ENCODE measurements around the gene MAP4K2. TPM values are rescaled to one million over a fixed set of nuclear protein-coding genes. Genes with fewer than 3 reads are reported as not detected.

The MAP4K2 gene
- polyA plus RNA-seq, 1 of the 3 experiments (the other 2 are of a cell fraction), result 20.0 TPM

DNA sequence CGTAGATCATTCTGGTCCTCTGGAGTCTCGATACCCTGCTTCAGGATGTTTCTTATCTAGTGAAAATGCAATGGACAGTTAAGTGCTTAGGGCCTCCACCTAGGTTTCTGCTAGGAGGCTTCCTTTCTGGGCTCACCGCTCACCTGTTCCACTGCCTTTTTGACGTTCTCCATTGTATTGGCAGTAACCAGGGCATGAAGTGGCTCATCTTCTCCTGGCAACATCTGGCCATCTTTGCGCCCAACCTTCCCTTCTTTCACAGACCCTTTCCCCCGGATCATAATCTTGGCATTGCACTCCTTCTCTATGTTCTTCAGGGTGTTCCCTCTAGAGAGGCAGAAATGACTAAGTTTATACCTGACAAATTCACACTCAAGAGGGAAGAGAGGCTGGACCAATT, 33.7 kb downstream of the MAP4K2 start:
- Histone ChIP-seq H3K27me3 (ENCODE audit: insufficient read depth) (no peaks in the 10 kb centered on the region), H4K20me1 (ENCODE audit: insufficient read depth) (peaks cover 88% of the 10 kb centered on the region), H3K79me2 (ENCODE audit: insufficient read depth) (peaks cover 78% of the 10 kb centered on the region), H3K4me3 (ENCODE audit: low read depth in 2 of 2, low read length in 1 of 2) (no peak overlapping the region), H3F3A (replicated peaks; ENCODE audit: insufficient read depth) (peaks cover 43% of the 10 kb centered on the region), H2AFZ (ENCODE audit: low read depth) (no peak overlapping the region), H3K9me2 (no peaks in the 10 kb centered on the region), H3K4me2 (no peak overlapping the region), H3K27ac (ENCODE audit: low read depth in 2 of 2, low read length in 1 of 2) (0 out of 4 replicates have a peak overlapping the region, but pooled peaks of 1 of the 2 experiments have one; percentile 3), H3K9me3 (no peaks in the 10 kb centered on the region), H3K36me3 (replicated peaks in 1 of 2; ENCODE audit: control insufficient read depth in 1 of 2, insufficient read depth in 2 of 2, low read length in 1 of 2) (peaks cover 87 to 96% of the 10 kb centered on the region in 2 experiments), H3K4me1 (ENCODE audit: control insufficient read depth in 1 of 2, insufficient read depth in 2 of 2, low read depth in 1 of 2, low read length in 1 of 2) (peaks cover 0 to 3% of the 10 kb centered on the region in 2 experiments; a peak in 3 of 4 replicates), H3K9ac (no peak overlapping the region)
- 98% methylated on average over 6 of the region's 6 CpGs for WGBS (ENCODE audit: low lambda C conversion rate)
- POLR2A ChIA-PET, result no interaction called here
- TF ChIP-seq RXRA (IDR thresholded peaks at IDR 0.05; ENCODE audit: borderline replicate concordance, low read depth) (no peak), TCF12 (IDR thresholded peaks at IDR 0.05) (no peak), MEF2A (IDR thresholded peaks at IDR 0.05; ENCODE audit: borderline replicate concordance, low read depth) (no peak), MAX (IDR thresholded peaks at IDR 0.05; ENCODE audit: low read depth) (no peak), MXI1 (IDR thresholded peaks at IDR 0.05; ENCODE audit: low read depth, low read length) (no peak), TAF1 (IDR thresholded peaks at IDR 0.05; ENCODE audit: borderline replicate concordance, low read depth, low read length) (no peak), CHD2 (IDR thresholded peaks at IDR 0.05; ENCODE audit: low read length, partially characterized antibody) (no peak), POLR2AphosphoS5 (IDR thresholded peaks at IDR 0.05; ENCODE audit: low read depth, low read length) (no peak), USF2 (IDR thresholded peaks at IDR 0.05; ENCODE audit: borderline replicate concordance, low read depth, low read length) (no peak), FOXM1 (IDR thresholded peaks at IDR 0.05; ENCODE audit: low read depth) (no peak), PBX3 (IDR thresholded peaks at IDR 0.05) (no peak), FOSL2 (IDR thresholded peaks at IDR 0.05; ENCODE audit: borderline replicate concordance, low read depth) (no peak), IRF3 (IDR thresholded peaks at IDR 0.05; ENCODE audit: low read depth, low read length) (no peak), TEAD4 (IDR thresholded peaks at IDR 0.05; ENCODE audit: borderline replicate concordance, insufficient read depth) (no peak), EP300 (IDR thresholded peaks at IDR 0.05; ENCODE audit: borderline replicate concordance in 1 of 2, low read depth in 1 of 2, low read length in 1 of 2) (no peak), NFIC (IDR thresholded peaks at IDR 0.05; ENCODE audit: borderline replicate concordance) (no peak), SMC3 (IDR thresholded peaks at IDR 0.05; ENCODE audit: low read depth, low read length) (no peak)
- TF ChIP-seq, protein P1, sequence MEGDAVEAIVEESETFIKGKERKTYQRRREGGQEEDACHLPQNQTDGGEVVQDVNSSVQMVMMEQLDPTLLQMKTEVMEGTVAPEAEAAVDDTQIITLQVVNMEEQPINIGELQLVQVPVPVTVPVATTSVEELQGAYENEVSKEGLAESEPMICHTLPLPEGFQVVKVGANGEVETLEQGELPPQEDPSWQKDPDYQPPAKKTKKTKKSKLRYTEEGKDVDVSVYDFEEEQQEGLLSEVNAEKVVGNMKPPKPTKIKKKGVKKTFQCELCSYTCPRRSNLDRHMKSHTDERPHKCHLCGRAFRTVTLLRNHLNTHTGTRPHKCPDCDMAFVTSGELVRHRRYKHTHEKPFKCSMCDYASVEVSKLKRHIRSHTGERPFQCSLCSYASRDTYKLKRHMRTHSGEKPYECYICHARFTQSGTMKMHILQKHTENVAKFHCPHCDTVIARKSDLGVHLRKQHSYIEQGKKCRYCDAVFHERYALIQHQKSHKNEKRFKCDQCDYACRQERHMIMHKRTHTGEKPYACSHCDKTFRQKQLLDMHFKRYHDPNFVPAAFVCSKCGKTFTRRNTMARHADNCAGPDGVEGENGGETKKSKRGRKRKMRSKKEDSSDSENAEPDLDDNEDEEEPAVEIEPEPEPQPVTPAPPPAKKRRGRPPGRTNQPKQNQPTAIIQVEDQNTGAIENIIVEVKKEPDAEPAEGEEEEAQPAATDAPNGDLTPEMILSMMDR (IDR thresholded peaks at IDR 0.05), result no peak
- TF ChIP-seq, protein P2, sequence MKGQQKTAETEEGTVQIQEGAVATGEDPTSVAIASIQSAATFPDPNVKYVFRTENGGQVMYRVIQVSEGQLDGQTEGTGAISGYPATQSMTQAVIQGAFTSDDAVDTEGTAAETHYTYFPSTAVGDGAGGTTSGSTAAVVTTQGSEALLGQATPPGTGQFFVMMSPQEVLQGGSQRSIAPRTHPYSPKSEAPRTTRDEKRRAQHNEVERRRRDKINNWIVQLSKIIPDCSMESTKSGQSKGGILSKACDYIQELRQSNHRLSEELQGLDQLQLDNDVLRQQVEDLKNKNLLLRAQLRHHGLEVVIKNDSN (IDR thresholded peaks at IDR 0.05; ENCODE audit: borderline replicate concordance, low read depth), result no peak
- CTCF ChIA-PET, result interaction anchor here (1.5 to 2.4 kb wide), 3 partner anchors 78 to 117 kb away, joined by 3 to 10 read pairs (median 6); no protein-coding TSS in a partner anchor
- DNase-seq, result no peak
